GM12878 (cell line): ENCODE results near the gene OTOS. TPM values are rescaled to one million over a fixed set of nuclear protein-coding genes. Genes with fewer than 3 reads are reported as not detected.

Experiments used
- ATAC-seq: fragments of 200-7000 bp; cut with Tn5 transposase; 3 replicates; pipeline ENCODE4 v1.9.1; 2020; ENCODE audit warnings: mild to moderate bottlenecking, moderate library complexity
- BruUV-seq: library from RNA; stranded (reverse); fragments of 400-500 nt; replicated peaks from 2 replicates; lab custom pipeline; 2021; lab: Mats Ljungman, UMichigan
- CTCF ChIA-PET: fragments of 300-600 bp; sonication (Branson Sonifier 250); formaldehyde crosslinking; extraction: SDS; loops from one replicate; lab custom pipeline; 2021; ENCODE audit warnings: inconsistent platforms; lab: Yijun Ruan, JAX
- POLR2A ChIA-PET: fragments of 350-600 bp; formaldehyde crosslinking; extraction: SDS; loops from one replicate; lab custom pipeline; 2021; ENCODE audit warnings: inconsistent platforms; lab: Charles Lee
- RAD21 ChIA-PET: fragments of 300-600 bp; sonication (Branson Sonifier 250); formaldehyde crosslinking; loops from one replicate; lab custom pipeline; 2023; ENCODE audit warnings: antibody characterized with exemption; ENCODE audit not compliant: unreplicated experiment; lab: Charles Lee
- SMC1A ChIA-PET: fragments of 300-600 bp; sonication (Branson Sonifier 250); formaldehyde crosslinking; loops from one replicate; lab custom pipeline; 2023; ENCODE audit not compliant: unreplicated experiment, uncharacterized antibody; lab: Charles Lee
- DNase-seq: peaks from one replicate; pipeline ENCODE4 v3.0.0-alpha.2; 2011; ENCODE audit warnings: low read depth, low spot score
- FAIRE-seq: peaks from 3 replicates; lab custom pipeline; 2011; peaks lifted over from hg19 to GRCh38; lab: Jason Lieb, UNC
- H2AFZ ChIP-seq: 2 replicates; pipeline ENCODE4 v1.6.0; 2011; ENCODE audit warnings: low read depth, low read length, control low read depth; ENCODE audit not compliant: control insufficient read depth
- H3K27ac ChIP-seq: 2 replicates; pipeline ENCODE4 v1.5.1; 2011; ENCODE audit warnings: control low read depth; ENCODE audit not compliant: control insufficient read depth, insufficient read depth
- H3K27me3 ChIP-seq, 2 experiments: replicated peaks in 1 of 2; 2 replicates each; pipeline versions ENCODE4 v1.6.0 to v1.6.1; 2011; ENCODE audit warnings: low read length in 1 of 2; ENCODE audit not compliant: control insufficient read depth in 2 of 2, insufficient read depth in 2 of 2
- H3K36me3 ChIP-seq, 2 experiments: 2 replicates each; pipeline ENCODE4 v1.5.1; 2011; ENCODE audit warnings: low read length in 1 of 2; ENCODE audit not compliant: control insufficient read depth in 2 of 2, insufficient read depth in 2 of 2
- H3K4me1 ChIP-seq: 2 replicates; pipeline ENCODE4 v1.6.1; 2011; ENCODE audit warnings: mild to moderate bottlenecking, low read length, moderate library complexity, mixed read lengths; ENCODE audit not compliant: control insufficient read depth, insufficient read depth
- H3K4me2 ChIP-seq: 2 replicates; pipeline ENCODE4 v1.6.0; 2011; ENCODE audit warnings: control low read depth; ENCODE audit not compliant: control insufficient read depth, insufficient read depth
- H3K4me3 ChIP-seq: fragments of 200-600 bp; sonication (generic); 2 replicates; pipeline ENCODE4 v1.5.1; 2016
- H3K79me2 ChIP-seq: 2 replicates; pipeline ENCODE4 v1.6.0; 2011; ENCODE audit warnings: low read length; ENCODE audit not compliant: control insufficient read depth, insufficient read depth
- H3K9ac ChIP-seq: 2 replicates; pipeline ENCODE4 v1.8.0; 2011; ENCODE audit warnings: low read length, control low read depth, mixed read lengths; ENCODE audit not compliant: control insufficient read depth, insufficient read depth
- H3K9me3 ChIP-seq: replicated peaks from 3 replicates; pipeline ENCODE4 v1.5.1; 2011; ENCODE audit warnings: mild to moderate bottlenecking, low read length; ENCODE audit not compliant: control insufficient read depth, insufficient read depth
- H4K20me1 ChIP-seq: 2 replicates; pipeline ENCODE4 v1.6.0; 2011; ENCODE audit not compliant: control insufficient read depth, insufficient read depth
- BCL11A ChIP-seq: IDR thresholded peaks from 2 replicates; pipeline ENCODE4 v1.6.1; 2011; ENCODE audit warnings: low read depth, low read length
- CBFB ChIP-seq: IDR thresholded peaks from 2 replicates; pipeline ENCODE4 v1.6.1; 2016; ENCODE audit warnings: antibody characterized with exemption, low read depth
- CREB1 ChIP-seq: IDR thresholded peaks from 2 replicates; pipeline ENCODE4 v1.6.1; 2012; ENCODE audit warnings: low read depth, mild to moderate bottlenecking, inconsistent platforms
- KDM1A ChIP-seq: fragments of 200-600 bp; sonication (generic); IDR thresholded peaks from 2 replicates; pipeline ENCODE4 v1.6.1; 2016; ENCODE audit warnings: borderline replicate concordance
- MXI1 ChIP-seq: fragments of 150-350 bp; IDR thresholded peaks from 2 replicates; pipeline ENCODE4 v1.6.1; 2011; ENCODE audit warnings: low read depth, mild to moderate bottlenecking, inconsistent platforms, low read length, improper control_type of control experiment
- SMC3 ChIP-seq: IDR thresholded peaks from 2 replicates; pipeline ENCODE4 v1.6.1; 2011; ENCODE audit warnings: low read length, improper control_type of control experiment, borderline replicate concordance
- USF2 ChIP-seq: IDR thresholded peaks from 2 replicates; pipeline ENCODE4 v1.6.1; 2011; ENCODE audit warnings: low read depth, low read length, improper control_type of control experiment, borderline replicate concordance
- WGBS: methylation state at CpG from one replicate; pipeline ENCODE4 v1.1.6; 2016; ENCODE audit warnings: low lambda C conversion rate; ENCODE audit not compliant: insufficient replicate concordance, insufficient coverage; ENCODE audit errors: missing lambda C conversion rate; 5-methylcytosine and 5-hydroxymethylcytosine counted together
- in situ Hi-C: fragments of 300-500 bp; cut with MboI; formaldehyde crosslinking; loops from 9 replicates; pipeline ENCODE4 v1.14.3; 2018; ENCODE audit warnings: mixed read lengths
- intact Hi-C: fragments of 100-400 bp; cut with micrococcal nuclease; formaldehyde crosslinking; loops from one replicate; pipeline ENCODE4 v1.14.2; 2022; ENCODE audit not compliant: unreplicated experiment
- polyA plus RNA-seq, 11 experiments: library from polyadenylated mRNA; depleted of rRNA in 4 of 11; unstranded in 6 of 11; stranded (reverse) in 5 of 11; fragments of >200 nt; fragmentation: Nextera tagmentation in 4 of 11; fragmentation: Illumina TruSeq in 1 of 11; extraction: Ambion mirVana in 4 of 11; extraction: Trizol in 1 of 11; gene quantifications; 1 replicate in 1 of 11; 2 replicates in 10 of 11; pipeline versions ENCODE4 v1.2.1 to v1.2.3, GENCODE V29; 2011 to 2016; ENCODE audit warnings: inconsistent platforms in 2 of 11, missing spikeins in 2 of 11, low read depth in 1 of 11
- total RNA-seq, 4 experiments: library from RNA; depleted of rRNA in 3 of 4; stranded (reverse); fragments of >200 nt in 3 of 4; fragmentation: Illumina TruSeq in 1 of 4; extraction: Trizol in 1 of 4; gene quantifications; 2 replicates each; pipeline versions ENCODE4 v1.2.1 to v1.2.3, GENCODE V29; 2013 to 2021
- TF ChIP-seq, protein P1 (sequence below): fragments of 450-650 bp; conservative IDR thresholded peaks from 2 replicates; pipeline ENCODE4 v1.6.1; 2017; ENCODE audit warnings: mild to moderate bottlenecking, moderate library complexity

The OTOS gene
- total and polyA plus RNA-seq, 10 of the 15 experiments (the other 5 are each of a cell fraction or from before 2014, with no cell fraction given) = not detected

GRCh38 chr2:240141736-240142135, 1.3 kb upstream of the OTOS start:
- intact Hi-C loops (loop anchor here (10.0 kb wide), 1 partner anchor 1107 kb away; no protein-coding TSS in a partner anchor), in situ Hi-C loops (loop anchor here (5.0 to 10.0 kb wide), 2 partner anchors 84 to 1107 kb away; no protein-coding TSS in a partner anchor)
- Histone ChIP-seq H3K4me3 (no peak overlapping the region), H3K27ac (no peak overlapping the region), H2AFZ (no peak overlapping the region), H3K4me1 (no peaks in the 10 kb centered on the region), H3K9me3 (no peaks in the 10 kb centered on the region), H4K20me1 (no peaks in the 10 kb centered on the region), H3K4me2 (no peak overlapping the region)
- DNase-seq (no peak), ATAC-seq (no peak)
- ChIA-PET POLR2A (no interaction called here), SMC1A (interaction anchor here (0.8 to 4.4 kb wide), 2 partner anchors 76 to 81 kb away, joined by 3 to 33 read pairs; no protein-coding TSS in a partner anchor)
- no TSS peak for BruUV-seq
- TF ChIP-seq MXI1 (no peak), CREB1 (no peak), CBFB (no peak), KDM1A (no peak), BCL11A (no peak), SMC3 (no peak), USF2 (no peak)
- TF ChIP-seq, protein P1, sequence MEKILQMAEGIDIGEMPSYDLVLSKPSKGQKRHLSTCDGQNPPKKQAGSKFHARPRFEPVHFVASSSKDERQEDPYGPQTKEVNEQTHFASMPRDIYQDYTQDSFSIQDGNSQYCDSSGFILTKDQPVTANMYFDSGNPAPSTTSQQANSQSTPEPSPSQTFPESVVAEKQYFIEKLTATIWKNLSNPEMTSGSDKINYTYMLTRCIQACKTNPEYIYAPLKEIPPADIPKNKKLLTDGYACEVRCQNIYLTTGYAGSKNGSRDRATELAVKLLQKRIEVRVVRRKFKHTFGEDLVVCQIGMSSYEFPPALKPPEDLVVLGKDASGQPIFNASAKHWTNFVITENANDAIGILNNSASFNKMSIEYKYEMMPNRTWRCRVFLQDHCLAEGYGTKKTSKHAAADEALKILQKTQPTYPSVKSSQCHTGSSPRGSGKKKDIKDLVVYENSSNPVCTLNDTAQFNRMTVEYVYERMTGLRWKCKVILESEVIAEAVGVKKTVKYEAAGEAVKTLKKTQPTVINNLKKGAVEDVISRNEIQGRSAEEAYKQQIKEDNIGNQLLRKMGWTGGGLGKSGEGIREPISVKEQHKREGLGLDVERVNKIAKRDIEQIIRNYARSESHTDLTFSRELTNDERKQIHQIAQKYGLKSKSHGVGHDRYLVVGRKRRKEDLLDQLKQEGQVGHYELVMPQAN = no peak
- TF ChIP-seq, all 136 proteins: peak for 0
- Histone ChIP-seq H3K36me3 (no peaks in the 10 kb centered on the region), H3K79me2 (no peaks in the 10 kb centered on the region), H3K9ac (no peak overlapping the region), H3K27me3 (peaks cover 0 to 2% of the 10 kb centered on the region in 2 experiments; a peak in 2 of 4 replicates)
- CTCF ChIA-PET = interaction anchor here (0.5 to 6.1 kb wide), 2 partner anchors 68 to 81 kb away, joined by 3 to 78 read pairs; no protein-coding TSS in a partner anchor
- WGBS = 27% methylated on average over 14 of the region's 14 CpGs
- RAD21 ChIA-PET = interaction anchor here (4.0 kb wide), 1 partner anchor 81 kb away, joined by 33 read pairs; no protein-coding TSS in a partner anchor
- no peak for FAIRE-seq
